Posterior cingulate gyrus (tissue), 11 donors: ENCODE measurements around the gene LENG8.
"Not testable (repeated sequence)": the region's sequence is repeated elsewhere in the genome, so short reads cannot be mapped to it uniquely, and the experiment has no call there.

Experiments
- DNase-seq, 10 donors: peaks; one replicate each; pipeline versions ENCODE4 v3.0.0 to v3.0.0-alpha.2; 2020 to 2021; ENCODE audit warnings: mixed read lengths in 3 of 10
- intact Hi-C: fragments of 100-400 bp; cut with DNase I; formaldehyde crosslinking; loops from one replicate; pipeline ENCODE4 v1.15.1; 2023

The LENG8 gene

GRCh38 chr19:54473892-54474372, 24.9 kb downstream of the LENG8 start:
- intact Hi-C loops: no loop called here
- DNase-seq: no peak

- intact Hi-C loops: no loop called here
These were observed 26.7 kb downstream of the LENG8 start for GRCh38 chr19:54475706-54476105.

GRCh38 chr19:54477650-54478049, 28.7 kb downstream of the LENG8 start:
- intact Hi-C loops: no loop called here
- DNase-seq: no peak

More at GRCh38 chr19:54475706-54476105, 26.7 kb downstream of the LENG8 start:
- DNase-seq: no peak

- intact Hi-C loops: no loop called here
- no peak for DNase-seq
These were observed 29.8 kb downstream of the LENG8 start for GRCh38 chr19:54478677-54479266.

GRCh38 chr19:54480051-54480450, 31.1 kb downstream of the LENG8 start:
- DNase-seq: no peak
- intact Hi-C loops: loop anchor here (2.0 kb wide), 1 partner anchor 197 kb away; no protein-coding TSS in a partner anchor

- DNase-seq: peak in 3 of 10 donors; percentile 18 to 84 (median 44)
- intact Hi-C loops: loop anchor here (2.0 kb wide), 1 partner anchor 195 kb away; no protein-coding TSS in a partner anchor
These were observed 32.4 kb downstream of the LENG8 start for GRCh38 chr19:54481326-54481930.

- intact Hi-C loops: no loop called here
- DNase-seq: no peak
These were observed 33.9 kb downstream of the LENG8 start for GRCh38 chr19:54482889-54483288.

GRCh38 chr19:54484451-54484850, 35.5 kb downstream of the LENG8 start:
- no peak for DNase-seq
- intact Hi-C loops: no loop called here

- no peak for DNase-seq
- intact Hi-C loops: no loop called here
These were observed 36.9 kb downstream of the LENG8 start for GRCh38 chr19:54485851-54486250.

GRCh38 chr19:54489341-54489740, 40.3 kb downstream of the LENG8 start:
- intact Hi-C loops: no loop called here
- no peak for DNase-seq

GRCh38 chr19:54489766-54490165, 40.8 kb downstream of the LENG8 start:
- intact Hi-C loops: no loop called here
- DNase-seq: no peak

- intact Hi-C loops: no loop called here
- peak in 1 of 10 donors; percentile 7 for DNase-seq
These were observed 43.6 kb downstream of the LENG8 start for GRCh38 chr19:54492568-54492967.

GRCh38 chr19:54493056-54493455, 44.1 kb downstream of the LENG8 start:
- DNase-seq, intact Hi-C loops: not testable (repeated sequence)

- intact Hi-C loops: no loop called here
- peak in 1 of 10 donors; percentile 3 for DNase-seq
These were observed 45.1 kb downstream of the LENG8 start for GRCh38 chr19:54493967-54494585.

- DNase-seq, intact Hi-C loops: not testable (repeated sequence)
These were observed 46.3 kb downstream of the LENG8 start for GRCh38 chr19:54495284-54495683.

- DNase-seq, intact Hi-C loops: not testable (repeated sequence)
These were observed 48.9 kb downstream of the LENG8 start for GRCh38 chr19:54497747-54498450.

GRCh38 chr19:54498451-54498772, 49.4 kb downstream of the LENG8 start:
- DNase-seq, intact Hi-C loops: not testable (repeated sequence)

- no peak for DNase-seq
- intact Hi-C loops: no loop called here
These were observed 53.6 kb downstream of the LENG8 start, which contains the start of gene LAIR2 for GRCh38 chr19:54502518-54503048. TSS of gene LAIR2 (plus strand) at chr19:54502831. CDS start at chr19:54502919, 88 bp downstream.

- intact Hi-C loops: not testable (repeated sequence)
These were observed 56.5 kb downstream of the LENG8 start for GRCh38 chr19:54505542-54505941.

GRCh38 chr19:54506079-54506478, 57.1 kb downstream of the LENG8 start:
- DNase-seq: no peak

More at GRCh38 chr19:54505542-54505941, 56.5 kb downstream of the LENG8 start:
- not testable (repeated sequence) for DNase-seq

More at GRCh38 chr19:54506079-54506478, 57.1 kb downstream of the LENG8 start:
- intact Hi-C loops: no loop called here
